MM.1S (cell line): Measurements from ENCODE around the gene MVB12B.

Experiments used
- EZH2 ChIP-seq: fragments of 300-600 bp; sonication (generic); optimal IDR thresholded peaks from 2 replicates; pipeline ENCODE3; 2017; ENCODE audit warnings: low read depth, mild to moderate bottlenecking, antibody characterized with exemption, low read length, mixed read lengths
- EZH2phosphoT487 ChIP-seq: fragments of 300-600 bp; sonication (generic); IDR thresholded peaks from 2 replicates; pipeline ENCODE4 v1.6.1; 2018; ENCODE audit warnings: antibody characterized with exemption, low read length
- TF ChIP-seq, protein P1 (sequence below): fragments of 300-600 bp; sonication (generic); IDR thresholded peaks from 2 replicates; pipeline ENCODE4 v1.5.1; 2016; ENCODE audit warnings: antibody characterized with exemption, low read length, mixed read lengths

- no peak for TF ChIP-seq EZH2
- TF ChIP-seq, protein P1, sequence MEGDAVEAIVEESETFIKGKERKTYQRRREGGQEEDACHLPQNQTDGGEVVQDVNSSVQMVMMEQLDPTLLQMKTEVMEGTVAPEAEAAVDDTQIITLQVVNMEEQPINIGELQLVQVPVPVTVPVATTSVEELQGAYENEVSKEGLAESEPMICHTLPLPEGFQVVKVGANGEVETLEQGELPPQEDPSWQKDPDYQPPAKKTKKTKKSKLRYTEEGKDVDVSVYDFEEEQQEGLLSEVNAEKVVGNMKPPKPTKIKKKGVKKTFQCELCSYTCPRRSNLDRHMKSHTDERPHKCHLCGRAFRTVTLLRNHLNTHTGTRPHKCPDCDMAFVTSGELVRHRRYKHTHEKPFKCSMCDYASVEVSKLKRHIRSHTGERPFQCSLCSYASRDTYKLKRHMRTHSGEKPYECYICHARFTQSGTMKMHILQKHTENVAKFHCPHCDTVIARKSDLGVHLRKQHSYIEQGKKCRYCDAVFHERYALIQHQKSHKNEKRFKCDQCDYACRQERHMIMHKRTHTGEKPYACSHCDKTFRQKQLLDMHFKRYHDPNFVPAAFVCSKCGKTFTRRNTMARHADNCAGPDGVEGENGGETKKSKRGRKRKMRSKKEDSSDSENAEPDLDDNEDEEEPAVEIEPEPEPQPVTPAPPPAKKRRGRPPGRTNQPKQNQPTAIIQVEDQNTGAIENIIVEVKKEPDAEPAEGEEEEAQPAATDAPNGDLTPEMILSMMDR: no peak
- TF ChIP-seq EZH2phosphoT487: no peak
Observed at GRCh38 chr9:126341902-126342301, 15.3 kb downstream of the MVB12B start.
